GOT3 (cell line): Measurements from ENCODE around the gene VPS13D.
A peak's percentile ranks its signal among the peaks of the same experiment; 100 is the strongest.
"Not testable (repeated sequence)": the region's sequence is repeated elsewhere in the genome, so short reads cannot be mapped to it uniquely, and the experiment has no call there.

Experiments
- DNase-seq: peaks from one replicate; lab custom pipeline; 2025; ENCODE audit warnings: mixed read lengths; lab: John Stamatoyannopoulos, UW

Gene VPS13D

DNA sequence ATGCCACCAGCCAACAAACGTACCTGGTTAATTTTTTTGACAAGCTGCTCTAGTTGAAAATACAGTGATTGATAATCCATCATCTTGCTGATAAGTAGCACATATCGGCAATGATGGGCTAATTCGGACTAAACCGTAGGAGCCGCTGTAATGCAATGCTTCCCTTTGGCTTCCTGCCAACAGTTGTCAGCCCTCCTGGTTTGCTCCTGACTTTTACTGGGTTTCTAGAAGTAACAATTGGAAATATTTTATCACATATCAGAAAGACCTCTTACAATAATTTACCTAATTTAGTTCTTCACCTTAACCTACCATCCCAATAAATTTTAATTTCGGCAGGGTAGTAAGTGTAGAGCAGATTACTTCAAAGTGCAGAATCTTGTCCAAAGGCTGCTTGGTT lies 239.7 kb downstream of the VPS13D start:
- DNase-seq = no peak

DNA sequence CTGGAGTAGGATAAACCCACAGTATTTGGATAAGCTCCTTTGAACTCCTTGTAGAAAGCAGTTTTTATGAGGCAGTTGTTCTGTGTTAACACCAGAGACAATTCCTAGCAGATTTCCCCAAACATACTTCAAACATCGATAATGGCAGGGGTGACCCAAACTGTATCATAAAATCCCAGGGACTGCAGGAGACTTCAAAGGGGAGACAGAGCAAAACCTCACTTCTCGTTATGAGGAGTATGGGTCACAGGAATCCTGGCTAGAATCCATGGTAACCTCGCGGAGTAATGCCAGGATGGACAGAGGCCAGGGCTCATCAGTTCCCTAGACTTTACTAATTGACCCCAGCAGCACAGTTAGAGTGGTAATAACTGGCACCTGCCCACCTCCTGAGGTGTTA lies 240.2 kb downstream of the VPS13D start:
- DNase-seq = no peak

DNA sequence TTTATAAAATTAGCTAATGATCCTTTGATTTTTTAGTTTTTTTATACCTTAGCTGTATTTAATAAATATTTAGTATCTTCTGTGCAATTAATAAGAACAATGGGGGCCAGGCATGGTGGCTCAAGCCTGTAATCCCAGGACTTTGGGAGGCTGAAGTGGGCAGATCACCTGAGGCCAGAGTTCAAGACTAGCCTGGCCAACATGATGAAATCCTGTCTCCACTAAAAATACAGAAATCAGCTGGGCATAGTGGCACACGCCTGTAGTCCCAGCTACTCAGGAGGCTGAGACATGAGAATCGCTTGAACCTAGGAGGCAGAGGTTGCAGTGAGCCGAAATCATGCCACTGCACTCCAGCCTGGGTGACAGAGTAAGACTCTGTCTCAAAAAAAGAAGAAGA lies 241.1 kb downstream of the VPS13D start:
- DNase-seq = not testable (repeated sequence)

DNA sequence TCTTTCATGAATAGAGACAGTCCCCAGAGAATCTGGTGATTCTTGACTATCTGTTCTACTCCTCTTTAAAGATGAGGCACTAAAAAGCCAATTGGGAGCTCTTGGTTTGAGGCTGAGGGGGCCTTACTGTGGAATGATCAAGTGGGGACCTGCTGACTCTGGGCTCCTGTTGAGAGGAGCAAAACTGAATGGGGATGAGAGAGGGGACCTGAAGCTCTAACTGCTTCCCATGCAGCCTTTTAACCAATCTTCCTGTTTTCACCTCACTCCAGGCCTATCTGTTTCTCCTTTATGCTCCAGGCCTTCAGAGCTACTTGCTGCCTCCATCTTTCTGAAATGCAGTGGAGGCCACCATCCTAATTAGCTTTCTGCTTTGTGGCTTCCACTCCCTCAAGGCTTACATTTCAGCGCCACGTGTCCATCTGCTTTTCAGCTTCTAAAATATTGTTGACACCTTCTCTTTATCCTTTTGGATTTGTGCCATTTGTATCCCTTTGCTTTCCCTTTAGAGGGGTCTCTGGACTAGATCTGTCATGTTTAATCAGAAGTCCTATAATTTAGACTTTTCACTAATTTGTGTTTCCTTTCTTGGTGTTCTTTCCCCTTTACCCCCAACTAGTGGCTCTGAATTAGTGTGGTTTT lies 242.4 kb downstream of the VPS13D start:
- DNase-seq = no peak

DNA sequence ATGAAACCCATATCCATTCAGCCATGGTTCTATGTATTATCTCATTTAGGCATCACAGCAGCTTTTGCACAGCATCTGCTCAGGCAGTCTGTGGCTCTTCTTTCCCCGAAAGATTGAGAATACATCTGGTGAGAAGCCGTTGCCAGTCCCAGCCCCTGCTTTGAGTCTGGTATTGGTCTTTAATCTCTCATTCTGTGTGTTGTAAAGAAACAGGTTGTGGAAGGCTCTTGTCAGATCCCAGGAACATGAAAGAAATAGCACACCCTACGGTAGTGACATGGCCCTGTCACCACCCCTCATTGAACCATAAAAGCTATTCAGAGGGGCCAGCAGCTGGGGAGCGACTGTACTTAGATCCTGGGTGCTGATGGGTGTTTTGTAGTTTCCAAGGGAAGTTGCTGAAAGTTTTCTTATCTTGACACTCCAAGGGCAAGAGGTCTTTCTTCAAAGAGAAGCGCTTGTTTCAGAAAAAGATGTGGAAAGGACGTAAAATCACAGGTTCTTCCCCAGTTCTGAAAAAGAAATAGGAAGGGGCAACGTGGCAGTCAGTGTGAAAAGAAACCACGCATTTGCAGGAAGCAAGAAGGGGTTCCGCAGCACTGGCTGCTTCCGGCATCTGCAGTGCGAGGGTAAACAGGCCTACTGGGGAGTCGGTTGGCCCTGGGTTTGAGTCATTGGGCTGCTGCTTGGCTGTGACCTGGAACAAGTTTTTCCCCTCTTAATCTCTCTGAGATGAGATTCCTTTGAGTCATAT lies 243.1 kb downstream of the VPS13D start:
- DNase-seq = no peak

DNA sequence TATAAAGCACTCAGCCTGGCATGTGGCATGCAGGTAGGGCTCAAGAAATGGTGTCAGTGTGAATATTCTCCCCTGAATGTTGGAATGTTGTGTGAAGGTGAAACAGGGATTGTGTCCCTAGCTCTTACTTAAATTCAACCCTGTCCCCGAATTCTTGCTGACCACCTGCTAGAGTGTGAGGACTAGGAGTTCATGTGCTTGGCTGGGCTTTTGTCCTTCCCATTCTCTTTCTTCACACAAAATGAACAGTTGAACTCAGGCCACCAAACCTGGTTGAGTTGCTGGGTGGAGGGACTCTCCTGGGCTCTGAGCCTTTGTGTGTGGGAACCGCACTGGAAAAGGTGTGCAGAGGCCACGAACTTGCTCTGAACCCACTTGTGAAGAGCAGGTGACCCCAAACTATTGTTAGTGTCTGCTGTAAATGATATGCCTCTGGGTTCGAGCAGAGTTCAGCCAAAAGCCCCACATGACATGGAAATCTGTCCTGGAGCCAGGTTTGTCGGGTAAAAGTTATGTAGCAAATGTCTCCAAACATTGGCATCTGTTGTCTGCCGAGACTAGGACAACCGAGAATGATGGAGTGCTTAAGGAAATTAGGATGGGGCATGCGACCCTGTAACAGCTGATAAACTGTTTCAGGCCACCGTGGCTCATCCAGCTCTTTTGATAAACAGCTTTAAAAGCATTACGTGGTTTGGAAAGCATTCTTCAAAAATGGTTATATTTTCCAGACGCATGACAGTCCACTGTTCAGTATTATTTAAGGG lies 243.9 kb downstream of the VPS13D start:
- DNase-seq = no peak

DNA sequence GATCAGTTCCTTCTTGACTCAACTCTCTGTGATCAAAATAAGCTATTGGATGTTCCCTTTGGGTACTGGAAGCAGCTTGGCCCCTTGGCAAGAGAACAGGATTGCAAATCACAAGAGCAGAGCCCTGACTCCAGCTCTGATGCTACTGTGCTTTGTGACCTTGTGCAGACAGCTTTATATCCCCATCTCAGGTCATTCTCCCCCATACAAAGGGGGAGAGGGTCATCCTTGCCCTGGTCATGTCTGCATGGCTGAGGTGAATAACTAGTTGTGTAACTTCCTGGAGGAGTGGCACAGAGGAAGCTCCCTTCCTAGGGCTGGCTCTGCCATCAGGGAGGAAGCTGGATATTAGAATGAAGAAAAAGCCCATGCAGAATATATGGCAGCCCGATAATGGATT lies 245.3 kb downstream of the VPS13D start:
- no peak for DNase-seq

DNA sequence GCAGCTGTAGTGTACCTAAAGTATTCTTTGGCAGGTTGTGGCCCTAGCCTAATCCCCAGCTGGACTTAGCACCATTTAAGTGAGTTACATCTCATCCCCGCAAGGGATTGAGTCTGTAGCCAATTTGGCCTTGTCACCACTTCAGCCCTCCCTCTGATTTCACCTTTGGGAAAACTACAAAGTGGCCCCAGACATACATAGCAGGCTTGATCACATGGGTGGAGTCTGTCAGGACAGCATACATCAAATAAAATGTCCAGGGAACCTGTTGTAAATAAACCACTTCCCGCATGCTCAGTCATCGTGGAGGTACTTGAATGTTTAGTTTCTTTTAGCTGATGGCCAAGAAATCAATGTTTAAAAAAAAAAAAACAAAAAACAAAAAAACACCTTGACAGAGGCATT lies 245.7 kb downstream of the VPS13D start:
- DNase-seq = no peak

DNA sequence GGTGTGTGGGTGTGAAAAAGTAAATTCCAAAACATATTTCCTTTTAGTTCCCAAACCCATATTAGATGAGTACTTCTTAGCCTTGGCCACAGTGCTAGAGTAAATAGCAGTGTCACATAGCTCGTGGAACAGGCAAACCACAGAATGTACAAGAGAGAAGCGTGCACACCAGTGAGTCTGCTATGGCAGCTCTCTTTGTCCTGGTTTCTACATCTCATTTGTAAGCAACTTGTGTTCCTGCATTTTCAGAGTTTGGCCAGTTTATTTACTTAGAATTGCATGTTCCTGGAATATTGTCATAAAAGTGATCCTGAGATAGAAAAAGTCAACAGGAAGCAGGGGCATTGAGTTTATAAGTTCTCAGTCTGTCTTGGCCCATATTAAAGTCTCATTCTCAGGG lies 246.1 kb downstream of the VPS13D start:
- DNase-seq = no peak

DNA sequence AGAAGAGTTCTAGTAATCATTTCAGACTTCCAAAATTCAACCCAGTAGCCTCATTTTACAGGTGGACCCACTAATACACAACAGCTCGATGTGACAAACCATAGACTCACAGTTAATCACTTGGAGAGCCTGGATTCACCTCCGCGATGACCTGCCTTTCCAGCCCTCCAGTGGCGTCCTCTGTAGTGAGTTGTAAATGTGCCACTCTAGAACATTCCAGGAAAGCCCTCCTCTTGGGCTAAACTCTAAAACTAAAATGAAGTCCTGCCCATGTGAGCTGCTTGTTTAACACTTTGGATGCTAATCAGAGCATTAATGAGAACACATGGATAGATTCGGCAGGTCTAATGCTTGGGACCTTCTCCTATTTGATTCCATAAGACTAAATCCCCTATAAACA lies 247.5 kb downstream of the VPS13D start:
- no peak for DNase-seq

DNA sequence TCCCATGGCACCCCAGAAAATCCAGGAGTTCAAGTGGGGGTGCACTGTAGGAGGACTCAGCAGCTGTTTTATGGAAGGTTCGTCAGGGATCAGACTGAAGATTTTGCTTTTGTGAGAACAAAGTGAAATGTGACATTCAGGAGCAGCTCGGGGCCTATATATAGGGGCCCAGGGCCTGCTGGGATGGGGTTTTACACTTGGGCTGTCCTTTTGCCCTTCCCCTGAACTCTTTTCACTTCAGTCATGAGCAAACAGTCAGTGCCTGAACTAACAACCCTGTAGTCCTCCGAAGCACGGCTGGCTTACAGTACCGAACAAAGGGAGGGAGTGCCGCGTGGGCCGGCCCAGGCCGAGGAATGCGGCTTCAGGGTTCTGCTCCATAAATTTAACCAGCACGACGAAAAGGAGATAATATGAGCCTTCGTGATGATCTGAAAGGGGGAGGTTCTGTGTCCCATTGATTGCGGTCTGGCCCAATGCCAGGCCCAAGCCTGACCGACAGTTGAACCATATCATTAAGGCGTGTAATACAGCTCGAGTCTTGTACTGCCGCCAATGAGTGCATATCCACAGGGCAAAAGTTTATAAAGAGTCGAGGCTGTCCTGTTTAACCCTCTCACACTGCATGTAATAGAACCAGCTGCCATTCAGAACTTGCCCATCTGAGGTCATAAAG lies 248.2 kb downstream of the VPS13D start:
- peak; percentile 79 for DNase-seq

DNA sequence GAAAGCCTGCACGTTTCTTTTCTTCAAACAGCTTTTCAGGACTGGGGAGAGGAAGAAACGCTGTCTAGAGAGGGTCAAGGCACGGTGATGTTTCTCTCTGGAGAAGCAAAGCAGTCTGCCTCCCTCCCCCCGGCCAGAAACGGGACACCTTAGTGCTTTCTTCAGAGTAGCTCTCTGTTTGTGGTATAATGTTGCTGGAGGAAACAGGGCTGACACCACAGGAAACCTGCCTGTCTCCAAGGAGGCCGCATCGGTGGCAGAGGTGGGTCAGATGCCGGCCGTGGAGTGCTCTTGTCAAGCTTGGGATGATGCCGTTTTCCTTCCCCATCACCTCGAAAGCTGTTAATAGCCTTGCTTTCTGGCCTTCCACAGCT lies 248.8 kb downstream of the VPS13D start:
- DNase-seq = no peak

DNA sequence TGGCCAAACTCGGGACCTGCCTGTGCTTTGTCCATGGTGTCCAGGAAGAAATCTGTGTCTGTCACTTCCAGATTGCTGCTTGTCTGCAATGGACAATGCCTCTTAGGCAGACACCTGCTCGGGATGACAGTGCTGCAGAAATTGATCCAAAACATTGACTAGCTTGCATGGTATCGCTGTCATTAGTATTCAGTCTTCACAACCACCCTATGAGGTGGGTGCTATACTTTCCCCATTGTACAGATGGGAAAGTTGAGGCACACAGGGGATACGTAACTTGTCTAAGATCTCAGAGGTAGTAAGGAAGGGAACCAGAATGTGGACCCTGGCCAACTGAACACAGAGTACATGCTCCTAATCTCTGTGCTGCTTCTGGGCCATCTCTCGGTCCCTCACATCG lies 249.5 kb downstream of the VPS13D start:
- no peak for DNase-seq

DNA sequence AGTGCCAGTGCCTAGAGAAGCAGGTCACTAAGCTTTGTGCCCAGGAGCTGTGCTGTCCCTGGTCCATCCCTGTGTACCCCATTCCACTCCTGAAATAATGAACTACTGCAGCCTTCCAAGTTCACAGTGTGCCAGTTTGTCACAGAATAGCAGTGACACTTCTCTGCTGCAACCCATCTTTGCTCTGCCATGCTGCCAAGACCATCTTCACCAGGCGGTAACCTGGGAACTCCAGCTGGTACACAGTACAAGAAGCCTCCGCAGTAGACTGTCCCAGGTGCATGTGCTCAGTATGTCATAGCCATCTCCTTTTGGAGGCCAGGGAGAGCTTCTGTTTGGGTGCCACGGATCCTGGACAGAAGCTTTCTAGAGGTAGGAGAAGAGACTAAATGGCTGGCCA lies 250.2 kb downstream of the VPS13D start:
- no peak for DNase-seq

DNA sequence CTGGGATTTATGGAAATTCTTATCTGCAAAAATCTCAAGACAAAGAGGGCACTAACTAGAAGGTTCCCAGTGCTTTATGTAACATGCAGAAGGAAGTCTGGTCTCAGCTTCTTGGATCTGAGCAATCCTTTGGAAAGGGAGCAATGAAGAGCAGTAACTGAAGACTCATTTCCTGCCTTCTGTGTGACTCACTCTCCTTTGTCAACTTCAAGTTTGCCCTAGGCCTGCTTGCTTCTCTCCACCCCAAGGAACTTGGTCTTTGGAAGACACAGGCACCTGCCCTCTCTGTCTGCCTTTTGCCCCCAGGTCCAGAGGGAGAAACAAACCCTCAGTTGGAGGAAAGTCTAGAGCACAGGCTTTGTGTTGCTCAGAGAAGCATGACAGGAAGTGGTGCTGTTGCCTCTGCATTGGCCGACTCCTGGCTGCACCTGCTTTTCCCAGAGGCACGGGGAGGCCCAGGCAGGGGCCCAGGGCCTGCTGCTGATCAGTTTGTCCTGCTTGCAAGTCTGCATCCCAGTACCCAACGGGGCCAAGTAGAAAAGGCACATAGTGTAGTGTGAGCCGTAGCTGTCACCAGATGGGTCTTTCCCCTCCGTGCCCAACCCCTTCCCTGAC lies 251.0 kb downstream of the VPS13D start:
- peak; percentile 21 for DNase-seq

DNA sequence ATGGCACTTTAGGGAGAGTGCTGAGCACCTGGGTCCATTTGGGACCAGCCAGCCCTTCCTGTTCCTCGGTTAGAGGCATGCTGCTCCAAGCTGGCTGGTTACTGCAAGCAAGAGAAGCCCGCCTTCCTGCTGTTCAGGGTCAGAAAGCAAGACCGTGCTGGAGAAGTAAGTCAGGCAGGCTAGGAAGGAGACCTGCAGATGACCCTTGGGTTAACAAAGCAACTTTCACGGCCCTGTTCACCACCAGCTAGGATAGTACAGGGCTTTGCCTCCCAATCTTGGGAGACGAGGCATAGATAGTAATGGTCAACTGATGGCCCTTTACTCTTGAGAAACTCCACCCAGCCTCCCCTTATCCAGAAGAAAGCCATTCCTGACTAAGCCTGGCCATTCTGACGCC lies 252.1 kb downstream of the VPS13D start:
- DNase-seq = no peak

DNA sequence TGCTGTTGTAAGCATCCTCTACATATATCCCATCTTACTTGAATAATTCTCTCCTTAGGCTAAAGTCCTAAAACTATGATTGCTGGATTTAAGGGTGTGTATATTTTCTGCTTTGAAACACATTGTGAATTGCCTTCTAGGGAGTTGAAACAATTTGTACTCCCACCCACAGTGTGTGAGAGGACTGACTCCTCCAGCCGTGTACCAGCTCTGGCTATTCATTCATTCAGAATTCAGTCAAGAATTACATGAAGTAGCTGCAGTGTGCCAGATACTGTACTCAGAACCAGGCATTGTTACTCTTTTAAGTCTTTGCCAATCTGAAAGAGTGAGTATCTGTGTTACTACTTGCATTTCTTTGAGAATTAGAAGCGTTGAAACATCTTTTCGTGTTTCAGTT lies 253.2 kb downstream of the VPS13D start:
- DNase-seq = no peak

DNA sequence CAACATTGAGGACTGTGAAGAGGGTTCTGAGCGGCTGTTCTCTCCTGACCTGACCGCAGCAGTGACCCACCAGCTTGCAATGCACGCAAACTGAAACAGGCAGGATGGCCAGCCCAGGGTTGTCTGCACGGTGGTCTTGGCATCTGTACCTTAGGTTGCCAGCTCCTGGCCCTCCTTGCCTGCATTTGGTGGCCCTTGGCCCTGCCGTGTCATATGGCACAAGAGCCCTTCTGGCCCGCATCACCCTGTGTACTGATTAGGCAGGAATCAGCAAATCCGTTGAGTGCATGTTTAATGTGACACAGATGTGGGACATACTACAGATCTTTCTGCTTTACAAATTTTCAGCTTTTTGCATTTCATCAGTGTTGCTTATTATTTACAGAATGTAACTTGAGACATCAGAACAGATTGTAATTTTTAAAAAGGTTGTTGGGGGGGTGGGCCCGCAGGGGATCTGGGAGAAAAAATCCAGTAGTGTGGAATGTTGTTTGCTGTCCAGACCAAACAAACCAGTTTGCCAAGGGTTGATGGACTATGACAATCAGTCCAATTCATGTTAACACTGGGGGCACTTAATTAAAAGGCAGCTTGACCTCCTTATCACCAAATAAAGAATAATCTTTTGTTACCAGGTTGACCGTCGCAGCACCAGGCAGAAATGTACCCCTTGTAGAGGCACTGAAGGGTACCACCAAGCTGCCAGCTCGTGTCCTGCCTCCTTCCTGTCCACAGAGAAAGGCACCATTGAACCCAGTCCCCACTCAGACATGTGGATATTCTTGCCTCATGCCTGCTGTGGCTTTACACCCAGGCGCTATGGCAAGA lies 255.6 kb downstream of the VPS13D start:
- DNase-seq = no peak

DNA sequence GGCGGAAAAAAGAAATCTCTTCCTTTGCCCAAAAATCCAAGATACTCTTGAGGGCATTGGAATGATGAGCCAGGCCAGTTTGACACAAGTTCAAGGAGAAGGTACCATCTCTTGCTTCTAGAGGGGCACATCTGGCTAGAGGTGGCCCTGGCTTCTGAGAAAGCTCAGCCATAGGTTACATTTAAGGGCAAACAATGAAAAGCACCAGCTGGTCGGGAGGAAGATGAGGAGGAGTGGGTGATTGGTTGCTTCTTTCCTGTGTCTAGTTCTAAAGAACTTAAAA lies 256.2 kb downstream of the VPS13D start:
- DNase-seq = no peak

DNA sequence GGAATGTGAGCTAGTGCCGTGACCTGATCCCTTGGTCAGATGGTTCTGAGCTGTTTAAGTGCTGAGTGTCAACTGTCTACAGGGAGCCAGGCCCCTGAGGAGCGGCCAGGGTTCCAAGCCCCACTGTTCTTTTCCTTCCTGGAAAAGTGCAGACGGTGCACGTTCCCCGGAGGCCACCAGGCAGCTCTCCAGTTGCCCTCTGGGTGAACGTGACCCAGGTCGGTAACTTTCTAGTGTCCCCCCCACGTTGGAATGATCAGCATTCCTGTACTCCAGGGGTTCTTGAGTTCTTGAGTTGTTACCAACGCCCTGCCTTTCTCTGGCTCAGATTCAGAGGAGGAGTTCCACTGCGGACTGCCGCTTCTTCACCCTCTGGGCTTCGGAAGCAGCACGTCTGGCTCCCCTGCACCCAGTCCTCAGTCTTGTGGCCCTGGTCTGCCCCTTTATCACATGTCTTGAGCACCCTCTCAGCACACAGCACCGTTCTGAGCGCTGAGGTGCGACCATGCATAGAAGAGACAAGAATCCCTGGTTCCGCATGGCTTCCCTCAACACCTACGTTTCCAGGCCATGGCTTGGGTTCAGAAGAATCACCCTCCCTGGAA lies 256.7 kb downstream of the VPS13D start:
- DNase-seq = no peak

DNA sequence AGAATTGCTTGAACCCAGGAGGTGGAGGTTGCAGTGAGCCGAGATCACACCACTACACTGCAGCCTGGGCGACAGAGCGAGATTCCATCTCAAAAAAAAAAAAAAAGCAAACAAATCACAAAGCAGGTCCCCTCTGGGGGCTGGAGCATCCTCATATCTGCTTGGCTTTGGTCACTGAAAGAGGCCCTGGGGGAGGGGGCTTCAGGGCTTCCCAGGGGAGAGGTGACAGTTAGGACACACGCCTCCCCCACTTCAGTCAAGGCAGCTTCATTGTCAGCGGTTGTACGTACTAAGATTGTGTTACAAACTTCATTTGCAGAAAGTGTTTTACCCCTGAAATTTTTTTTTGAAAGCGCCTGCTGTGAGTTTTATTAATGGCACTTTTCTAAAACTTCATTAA lies 257.7 kb downstream of the VPS13D start:
- no peak for DNase-seq
